ENCODE results near the gene PARD3. TPM values are rescaled to one million over a fixed set of nuclear protein-coding genes. Genes with fewer than 3 reads are reported as not detected.

PARD3 gene
- total and polyA plus RNA-seq, 12 donors: 17.0 to 93.8 (median 47.3) TPM

- H3K9me3 ChIP-seq (replicated peaks in 1 of 3): no peaks in the 10 kb centered on the region
- TF ChIP-seq POLR2A (IDR thresholded peaks at IDR 0.05): no peak
- no peak for TF ChIP-seq CTCF (IDR thresholded peaks at IDR 0.05)
- intact Hi-C loops (cut with DNase I): no loop called here
- no peaks in the 10 kb centered on the region for H3K36me3 ChIP-seq (replicated peaks in 1 of 2)
- 86 to 89% (median 88%) methylated on average over 4 of the region's 4 CpGs for WGBS, 4 donors
- H3K4me1 ChIP-seq (replicated peaks in 1 of 2): peaks cover 0 to 8% of the 10 kb centered on the region in 2 donors
- H3K27ac ChIP-seq: no peak overlapping the region
- no peak for DNase-seq
- no peak overlapping the region for H3K4me3 ChIP-seq
- H3K27me3 ChIP-seq: no peaks in the 10 kb centered on the region
Observed at GRCh38 chr10:34232481-34232880, 582.6 kb downstream of the PARD3 start.

GRCh38 chr10:34231441-34232180 is 583.5 kb downstream of the PARD3 start:
- Histone ChIP-seq H3K36me3 (replicated peaks in 1 of 2) (no peaks in the 10 kb centered on the region), H3K27ac (no peak overlapping the region), H3K4me3 (no peak overlapping the region), H3K4me1 (replicated peaks in 1 of 2) (peaks cover 0 to 8% of the 10 kb centered on the region in 2 donors), H3K27me3 (no peaks in the 10 kb centered on the region), H3K9me3 (replicated peaks in 1 of 3) (no peaks in the 10 kb centered on the region)
- 40 to 54% (median 46%) methylated on average over 11 of the region's 11 CpGs for WGBS, 4 donors
- intact Hi-C loops (cut with DNase I): no loop called here
- peak in 3 of 7 donors; percentile 17 to 50 (median 19) for DNase-seq
- TF ChIP-seq POLR2A (IDR thresholded peaks at IDR 0.05): no peak
- no peak for TF ChIP-seq CTCF (IDR thresholded peaks at IDR 0.05)

- no peaks in the 10 kb centered on the region for H3K36me3 ChIP-seq (replicated peaks in 1 of 2)
- H3K27me3 ChIP-seq: no peaks in the 10 kb centered on the region
- TF ChIP-seq CTCF (IDR thresholded peaks at IDR 0.05) (no peak), POLR2A (IDR thresholded peaks at IDR 0.05) (no peak)
- DNase-seq: no peak
- H3K4me1 ChIP-seq (replicated peaks in 1 of 2): peaks cover 0 to 8% of the 10 kb centered on the region in 2 donors
- 89 to 92% (median 91%) methylated on average over 3 of the region's 3 CpGs for WGBS, 4 donors
- no peak overlapping the region for H3K4me3 ChIP-seq
- H3K27ac ChIP-seq: no peak overlapping the region
- intact Hi-C loops (cut with DNase I): no loop called here
- no peaks in the 10 kb centered on the region for H3K9me3 ChIP-seq (replicated peaks in 1 of 3)
Observed at GRCh38 chr10:34229917-34230316, 585.2 kb downstream of the PARD3 start.

- intact Hi-C loops (cut with DNase I): no loop called here
- Histone ChIP-seq H3K9me3 (replicated peaks in 1 of 3) (no peaks in the 10 kb centered on the region), H3K27me3 (no peaks in the 10 kb centered on the region), H3K27ac (no peak overlapping the region), H3K4me3 (no peak overlapping the region), H3K4me1 (replicated peaks in 1 of 2) (peaks cover 0 to 8% of the 10 kb centered on the region in 2 donors), H3K36me3 (replicated peaks in 1 of 2) (no peaks in the 10 kb centered on the region)
- TF ChIP-seq CTCF (IDR thresholded peaks at IDR 0.05): no peak
- no peak for TF ChIP-seq POLR2A (IDR thresholded peaks at IDR 0.05)
- no peak for DNase-seq
- WGBS, 4 donors: 89 to 93% (median 91%) methylated on average over 7 of the region's 7 CpGs
Observed at GRCh38 chr10:34228066-34228465, 587.0 kb downstream of the PARD3 start.
